Body of pancreas (tissue), 4 donors: Measurements from ENCODE around the gene COL27A1.

Source experiments
- POLR2A ChIP-seq, 3 donors: fragments of 450-650 bp; IDR thresholded peaks; one replicate each; pipeline ENCODE4 v1.6.1; 2016; ENCODE audit warnings: antibody characterized with exemption in 3 of 3, mild to moderate bottlenecking in 2 of 3
- TF ChIP-seq, protein P1 (sequence below), 7 experiments: fragments of 450-650 bp in 4 of 7; fragments of 200-600 bp in 3 of 7; sonication (generic) in 3 of 7; IDR thresholded peaks; one replicate each; pipeline ENCODE4 v1.5.1; 2016 to 2019; ENCODE audit warnings: antibody characterized with exemption in 7 of 7

DNA sequence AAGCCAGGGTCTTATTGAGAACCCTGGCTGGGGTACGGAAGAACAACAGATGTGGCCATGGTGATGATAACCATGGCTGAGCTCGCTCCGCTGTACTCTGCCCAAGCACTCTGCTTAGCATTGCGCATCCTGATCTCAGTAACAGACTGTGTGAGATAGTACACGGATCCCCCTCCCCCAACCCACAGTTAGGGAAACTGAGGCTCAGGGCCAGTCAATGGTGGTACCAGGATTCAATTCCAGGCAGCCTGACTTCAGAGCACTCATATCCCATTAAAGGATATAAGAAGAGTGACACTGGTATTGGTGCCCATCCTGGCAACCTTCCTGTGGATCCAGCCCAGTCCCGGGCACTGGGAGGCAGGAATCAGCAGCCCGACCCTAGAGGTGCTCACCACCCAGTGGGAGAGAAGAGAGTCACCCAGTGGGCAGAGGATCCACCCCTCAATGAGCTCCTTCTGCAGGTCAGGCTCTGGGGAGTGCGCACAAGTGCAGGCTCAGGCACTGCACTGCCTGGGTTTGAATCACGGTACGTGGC, 29.8 kb upstream of the COL27A1 start:
- TF ChIP-seq, protein P1, sequence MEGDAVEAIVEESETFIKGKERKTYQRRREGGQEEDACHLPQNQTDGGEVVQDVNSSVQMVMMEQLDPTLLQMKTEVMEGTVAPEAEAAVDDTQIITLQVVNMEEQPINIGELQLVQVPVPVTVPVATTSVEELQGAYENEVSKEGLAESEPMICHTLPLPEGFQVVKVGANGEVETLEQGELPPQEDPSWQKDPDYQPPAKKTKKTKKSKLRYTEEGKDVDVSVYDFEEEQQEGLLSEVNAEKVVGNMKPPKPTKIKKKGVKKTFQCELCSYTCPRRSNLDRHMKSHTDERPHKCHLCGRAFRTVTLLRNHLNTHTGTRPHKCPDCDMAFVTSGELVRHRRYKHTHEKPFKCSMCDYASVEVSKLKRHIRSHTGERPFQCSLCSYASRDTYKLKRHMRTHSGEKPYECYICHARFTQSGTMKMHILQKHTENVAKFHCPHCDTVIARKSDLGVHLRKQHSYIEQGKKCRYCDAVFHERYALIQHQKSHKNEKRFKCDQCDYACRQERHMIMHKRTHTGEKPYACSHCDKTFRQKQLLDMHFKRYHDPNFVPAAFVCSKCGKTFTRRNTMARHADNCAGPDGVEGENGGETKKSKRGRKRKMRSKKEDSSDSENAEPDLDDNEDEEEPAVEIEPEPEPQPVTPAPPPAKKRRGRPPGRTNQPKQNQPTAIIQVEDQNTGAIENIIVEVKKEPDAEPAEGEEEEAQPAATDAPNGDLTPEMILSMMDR (IDR thresholded peaks at IDR 0.05), result no peak
- TF ChIP-seq POLR2A (IDR thresholded peaks at IDR 0.05), result no peak
